SK-N-DZ (cell line): ENCODE measurements around the gene PARN.
"Not testable (repeated sequence)": the region's sequence is repeated elsewhere in the genome, so short reads cannot be mapped to it uniquely, and the experiment has no call there.

Source experiments
- DNase-seq: peaks from one replicate; pipeline ENCODE4 v3.0.0-alpha.2; 2015; ENCODE audit warnings: low spot score

The PARN gene

GRCh38 chr16:14574698-14575415 is 55.2 kb downstream of the PARN start:
- not testable (repeated sequence) for DNase-seq

- no peak for DNase-seq
These were observed 57.5 kb downstream of the PARN start for GRCh38 chr16:14572535-14572934.

- DNase-seq = no peak
These were observed 60.8 kb downstream of the PARN start for GRCh38 chr16:14569213-14569612.

- no peak for DNase-seq
These were observed 63.5 kb downstream of the PARN start for GRCh38 chr16:14566599-14566998.

- no peak for DNase-seq
These were observed 64.4 kb downstream of the PARN start for GRCh38 chr16:14565688-14566025.

GRCh38 chr16:14564861-14565687 is 65.0 kb downstream of the PARN start:
- DNase-seq = no peak

- no peak for DNase-seq
These were observed 65.7 kb downstream of the PARN start for GRCh38 chr16:14564323-14564722.

- DNase-seq = no peak
These were observed 67.2 kb downstream of the PARN start for GRCh38 chr16:14562691-14563491.

GRCh38 chr16:14560523-14560922 is 69.5 kb downstream of the PARN start:
- no peak for DNase-seq

GRCh38 chr16:14559809-14560241 is 70.2 kb downstream of the PARN start:
- no peak for DNase-seq

- no peak for DNase-seq
These were observed 76.6 kb downstream of the PARN start for GRCh38 chr16:14553447-14553846.

GRCh38 chr16:14549789-14550153 is 80.3 kb downstream of the PARN start:
- DNase-seq = no peak

- no peak for DNase-seq
These were observed 80.9 kb downstream of the PARN start for GRCh38 chr16:14548933-14549788.

- no peak for DNase-seq
These were observed 84.6 kb downstream of the PARN start for GRCh38 chr16:14545346-14545884.

- DNase-seq = not testable (repeated sequence)
These were observed 85.2 kb downstream of the PARN start for GRCh38 chr16:14544846-14545245.

GRCh38 chr16:14539631-14540030 is 90.4 kb downstream of the PARN start:
- DNase-seq = no peak

- DNase-seq = no peak
These were observed 90.9 kb downstream of the PARN start for GRCh38 chr16:14539156-14539555.

- no peak for DNase-seq
These were observed 91.5 kb downstream of the PARN start for GRCh38 chr16:14538604-14539003.

- DNase-seq = no peak
These were observed 98.4 kb downstream of the PARN start for GRCh38 chr16:14531613-14532012.

- no peak for DNase-seq
These were observed 99.0 kb downstream of the PARN start for GRCh38 chr16:14531101-14531500.

GRCh38 chr16:14530046-14530445 is 100.0 kb downstream of the PARN start:
- no peak for DNase-seq
